Gastroesophageal sphincter (tissue), 2 donors: Measurements from ENCODE around the gene LNX2.
A peak's percentile ranks its signal among the peaks of the same experiment; 100 is the strongest.

ENCODE experiments used
- POLR2A ChIP-seq, 2 donors: fragments of 450-650 bp; IDR thresholded peaks; one replicate each; pipeline ENCODE4 v1.6.1; 2017; ENCODE audit warnings: antibody characterized with exemption in 2 of 2, mild to moderate bottlenecking in 2 of 2, moderate library complexity in 1 of 2
- POLR2AphosphoS5 ChIP-seq: sonication (generic); formaldehyde crosslinking; IDR thresholded peaks from one replicate; pipeline ENCODE4 v1.6.1; 2017; ENCODE audit warnings: antibody characterized with exemption

DNA sequence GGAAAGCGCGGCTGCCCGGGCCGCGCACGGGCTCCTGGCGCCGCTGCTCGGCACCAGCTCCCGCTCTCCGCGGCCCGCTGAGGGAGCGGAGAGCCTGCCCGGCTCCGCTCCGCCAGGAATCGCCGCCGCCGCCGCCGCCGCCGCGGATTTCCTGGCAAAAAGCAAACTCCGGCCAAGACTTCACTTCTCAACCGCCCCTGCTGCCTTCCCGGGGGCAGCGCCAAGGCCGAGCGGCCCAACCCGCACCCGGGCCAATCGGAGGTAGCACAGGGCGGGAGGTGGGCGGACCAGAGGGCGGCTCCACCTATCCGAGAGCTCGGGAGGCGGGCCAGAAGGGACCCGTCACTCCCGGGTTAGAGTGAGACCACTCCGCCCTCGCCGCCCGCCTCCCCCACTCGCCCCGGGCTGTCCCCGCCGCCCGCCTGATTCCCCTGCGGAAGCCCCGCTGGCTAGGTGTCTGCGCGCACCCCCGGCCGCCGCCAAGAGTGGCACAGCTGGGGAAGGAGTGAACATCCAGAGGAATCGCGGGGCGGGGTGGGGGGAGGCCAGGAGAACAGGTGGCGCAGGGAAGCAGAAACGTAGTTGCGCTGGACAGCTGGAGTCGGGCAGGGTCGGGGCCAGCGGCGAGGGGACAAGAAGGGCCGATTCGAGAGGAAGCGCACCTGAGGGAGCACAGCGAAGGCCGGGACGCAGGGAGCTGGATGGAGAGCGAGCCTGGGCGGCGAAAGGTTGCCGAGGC, at the start of gene LNX2:
- TF ChIP-seq POLR2A (IDR thresholded peaks at IDR 0.05) (peak; percentile 53 to 61), POLR2AphosphoS5 (peak; percentile 82)
